ENCODE data around the gene ZSCAN1.

DNA sequence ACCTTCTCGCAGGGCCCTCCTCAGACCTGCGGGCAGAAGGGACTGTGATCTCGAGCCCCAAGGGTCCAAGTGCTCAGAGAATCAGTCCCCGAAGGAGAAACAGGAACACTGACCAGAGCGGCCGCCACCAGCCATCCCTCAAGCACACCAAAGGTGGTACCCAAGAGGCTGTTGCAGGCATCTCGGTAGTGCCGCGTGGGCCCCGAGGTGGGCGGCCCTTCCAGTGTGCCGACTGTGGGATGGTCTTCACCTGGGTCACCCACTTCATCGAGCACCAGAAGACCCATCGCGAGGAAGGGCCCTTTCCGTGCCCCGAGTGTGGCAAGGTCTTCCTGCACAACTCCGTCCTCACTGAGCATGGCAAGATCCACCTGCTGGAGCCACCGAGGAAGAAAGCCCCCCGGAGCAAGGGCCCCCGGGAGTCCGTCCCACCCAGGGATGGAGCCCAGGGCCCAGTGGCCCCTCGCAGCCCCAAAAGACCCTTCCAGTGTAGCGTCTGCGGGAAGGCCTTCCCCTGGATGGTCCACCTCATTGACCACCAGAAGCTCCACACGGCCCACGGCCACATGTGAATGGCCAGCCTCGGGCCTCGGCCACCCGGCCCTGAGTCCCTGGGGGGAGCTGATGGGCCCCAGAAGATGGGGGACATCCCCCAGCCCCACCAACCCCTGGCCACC, 19.8 kb downstream of the ZSCAN1 start:
- TF ChIP-seq, protein P1, sequence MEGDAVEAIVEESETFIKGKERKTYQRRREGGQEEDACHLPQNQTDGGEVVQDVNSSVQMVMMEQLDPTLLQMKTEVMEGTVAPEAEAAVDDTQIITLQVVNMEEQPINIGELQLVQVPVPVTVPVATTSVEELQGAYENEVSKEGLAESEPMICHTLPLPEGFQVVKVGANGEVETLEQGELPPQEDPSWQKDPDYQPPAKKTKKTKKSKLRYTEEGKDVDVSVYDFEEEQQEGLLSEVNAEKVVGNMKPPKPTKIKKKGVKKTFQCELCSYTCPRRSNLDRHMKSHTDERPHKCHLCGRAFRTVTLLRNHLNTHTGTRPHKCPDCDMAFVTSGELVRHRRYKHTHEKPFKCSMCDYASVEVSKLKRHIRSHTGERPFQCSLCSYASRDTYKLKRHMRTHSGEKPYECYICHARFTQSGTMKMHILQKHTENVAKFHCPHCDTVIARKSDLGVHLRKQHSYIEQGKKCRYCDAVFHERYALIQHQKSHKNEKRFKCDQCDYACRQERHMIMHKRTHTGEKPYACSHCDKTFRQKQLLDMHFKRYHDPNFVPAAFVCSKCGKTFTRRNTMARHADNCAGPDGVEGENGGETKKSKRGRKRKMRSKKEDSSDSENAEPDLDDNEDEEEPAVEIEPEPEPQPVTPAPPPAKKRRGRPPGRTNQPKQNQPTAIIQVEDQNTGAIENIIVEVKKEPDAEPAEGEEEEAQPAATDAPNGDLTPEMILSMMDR (conservative IDR thresholded peaks at IDR 0.05; ENCODE audit: low read length): no peak
- TF ChIP-seq EZH2phosphoT487 (IDR thresholded peaks at IDR 0.05; ENCODE audit: borderline replicate concordance, low read depth, low read length): no peak

Data from OCI-LY7 (cell line).